Colonic mucosa (tissue), 4 donors: ENCODE measurements around the gene FBP2. TPM values are rescaled to one million over a fixed set of nuclear protein-coding genes. Genes with fewer than 3 reads are reported as not detected.
A peak's percentile ranks its signal among the peaks of the same experiment; 100 is the strongest.

Experiments used
- DNase-seq: peaks from one replicate; pipeline ENCODE4 v3.0.0-alpha.2; 2020
- H3K27ac ChIP-seq: fragments of 200-600 bp; one replicate; pipeline ENCODE4 v1.8.0; 2021
- H3K27me3 ChIP-seq: fragments of 200-600 bp; one replicate; pipeline ENCODE4 v1.8.0; 2021
- H3K36me3 ChIP-seq: fragments of 200-600 bp; one replicate; pipeline ENCODE4 v1.8.0; 2021
- H3K4me1 ChIP-seq: fragments of 200-600 bp; one replicate; pipeline ENCODE4 v1.8.0; 2021; ENCODE audit warnings: mild to moderate bottlenecking
- H3K4me3 ChIP-seq: fragments of 200-600 bp; one replicate; pipeline ENCODE4 v1.8.0; 2021
- H3K9ac ChIP-seq, 2 donors: one replicate each; pipeline ENCODE4 v1.7.0; 2013; ENCODE audit warnings: control low read depth in 2 of 2, low read depth in 2 of 2, low read length in 2 of 2
- H3K9me3 ChIP-seq: fragments of 200-600 bp; one replicate; pipeline ENCODE4 v1.8.0; 2021
- intact Hi-C: fragments of 100-400 bp; cut with DNase I; formaldehyde crosslinking; loops from one replicate; pipeline ENCODE4 v1.14.1; 2022
- total RNA-seq, 2 donors: library from RNA; stranded (reverse); fragmentation: NEBNext Ultra II Directional in 1 of 2; extraction: Animal tissue kit (Norgen Biotek cat#: 25700) in 1 of 2; gene quantifications; one replicate each; pipeline ENCODE4 v1.2.1, GENCODE V29; 2021
- TF ChIP-seq, protein P1 (sequence below): fragments of 200-600 bp; IDR thresholded peaks from one replicate; pipeline ENCODE4 v1.8.0; 2022; ENCODE audit warnings: antibody characterized with exemption, mild to moderate bottlenecking
- donor health status: healthy.
- donor health status: DM: no; HTN: no; CAD: no.
- donor health status: DM: no; HTN: no; CAD: no.

FBP2 gene
- total RNA-seq, 2 donors from 2014 or later, result not detected

DNA sequence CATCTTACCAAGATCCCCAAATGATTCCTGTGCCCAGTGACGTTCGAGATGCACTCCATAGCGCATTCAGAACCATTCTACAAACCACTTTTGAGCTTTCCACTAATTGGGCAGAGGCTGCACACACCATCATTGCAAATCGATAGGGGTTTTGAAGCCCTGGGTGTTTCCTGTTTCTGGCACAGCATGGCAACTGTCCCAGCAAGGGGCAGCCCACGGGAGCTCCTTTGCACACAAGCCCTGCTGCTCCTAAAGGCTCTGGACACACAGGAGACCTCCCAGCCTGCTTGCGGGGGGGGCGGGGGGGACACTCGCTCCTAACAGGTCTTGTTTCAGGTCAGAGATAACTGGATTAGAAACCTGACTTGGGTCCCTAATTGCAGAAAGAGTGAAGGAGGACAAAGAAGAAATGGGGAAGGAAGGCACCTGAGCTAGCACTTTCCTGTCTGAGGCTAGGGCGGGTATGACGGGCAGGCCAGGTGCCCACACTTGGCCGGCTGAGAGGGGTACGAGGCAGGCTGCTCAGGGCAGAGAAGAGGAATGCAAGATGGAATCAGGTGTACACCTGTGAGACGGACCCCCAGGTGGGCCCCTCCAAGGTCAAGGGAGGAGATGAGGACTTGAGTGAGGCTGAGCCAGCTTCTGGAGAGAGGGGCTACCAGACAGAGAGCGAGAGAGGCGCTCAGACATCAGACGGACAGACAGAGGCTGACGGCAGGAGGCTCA lies 44.9 kb upstream of the FBP2 start:
- no peaks in the 10 kb centered on the region for H3K27me3 ChIP-seq
- no peaks in the 10 kb centered on the region for H3K9me3 ChIP-seq
- no peaks in the 10 kb centered on the region for H3K36me3 ChIP-seq
- intact Hi-C loops, result no loop called here
- no peaks in the 10 kb centered on the region for H3K4me1 ChIP-seq
- H3K27ac ChIP-seq, result peak overlapping the region; percentile 55
- peak; percentile 26 for DNase-seq
- peak overlapping the region; percentile 65 to 83 for H3K9ac ChIP-seq
- TF ChIP-seq, protein P1, sequence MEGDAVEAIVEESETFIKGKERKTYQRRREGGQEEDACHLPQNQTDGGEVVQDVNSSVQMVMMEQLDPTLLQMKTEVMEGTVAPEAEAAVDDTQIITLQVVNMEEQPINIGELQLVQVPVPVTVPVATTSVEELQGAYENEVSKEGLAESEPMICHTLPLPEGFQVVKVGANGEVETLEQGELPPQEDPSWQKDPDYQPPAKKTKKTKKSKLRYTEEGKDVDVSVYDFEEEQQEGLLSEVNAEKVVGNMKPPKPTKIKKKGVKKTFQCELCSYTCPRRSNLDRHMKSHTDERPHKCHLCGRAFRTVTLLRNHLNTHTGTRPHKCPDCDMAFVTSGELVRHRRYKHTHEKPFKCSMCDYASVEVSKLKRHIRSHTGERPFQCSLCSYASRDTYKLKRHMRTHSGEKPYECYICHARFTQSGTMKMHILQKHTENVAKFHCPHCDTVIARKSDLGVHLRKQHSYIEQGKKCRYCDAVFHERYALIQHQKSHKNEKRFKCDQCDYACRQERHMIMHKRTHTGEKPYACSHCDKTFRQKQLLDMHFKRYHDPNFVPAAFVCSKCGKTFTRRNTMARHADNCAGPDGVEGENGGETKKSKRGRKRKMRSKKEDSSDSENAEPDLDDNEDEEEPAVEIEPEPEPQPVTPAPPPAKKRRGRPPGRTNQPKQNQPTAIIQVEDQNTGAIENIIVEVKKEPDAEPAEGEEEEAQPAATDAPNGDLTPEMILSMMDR, result no peak
- peak overlapping the region; percentile 77 for H3K4me3 ChIP-seq

DNA sequence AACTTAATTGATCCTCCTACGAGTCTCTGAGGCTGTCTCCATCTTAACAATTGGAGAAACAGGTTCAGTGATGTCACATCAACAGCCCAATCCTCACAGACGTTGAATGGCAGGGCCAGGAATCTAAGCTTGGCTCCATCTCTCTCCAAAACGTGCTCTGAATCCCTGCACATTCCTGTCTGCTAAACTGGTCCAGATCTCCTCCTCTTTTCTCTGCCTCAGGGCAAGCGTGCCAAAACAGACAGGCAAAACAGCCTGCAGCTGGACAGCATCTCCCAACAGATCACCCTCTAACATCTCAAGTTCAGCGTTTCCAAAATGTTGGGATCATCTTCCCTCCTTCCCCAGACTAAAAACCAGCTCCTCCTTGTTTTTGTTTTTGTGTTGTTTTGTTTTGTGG lies 39.1 kb upstream of the FBP2 start:
- intact Hi-C loops, result no loop called here
- peaks cover 3% of the 10 kb centered on the region for H3K4me1 ChIP-seq

GRCh38 chr9:94631599-94631998 lies 38.0 kb upstream of the FBP2 start:
- peak overlapping the region in 1 of 2 donors; percentile 55 for H3K9ac ChIP-seq
- no peaks in the 10 kb centered on the region for H3K9me3 ChIP-seq
- H3K27me3 ChIP-seq, result no peaks in the 10 kb centered on the region
- intact Hi-C loops, result no loop called here
- H3K4me3 ChIP-seq, result no peak overlapping the region
- DNase-seq, result no peak
- TF ChIP-seq, protein P1, result no peak
- no peak overlapping the region for H3K27ac ChIP-seq
- H3K36me3 ChIP-seq, result no peaks in the 10 kb centered on the region
- H3K4me1 ChIP-seq, result peaks cover 3% of the 10 kb centered on the region

More for the DNA sequence above, 39.1 kb upstream of the FBP2 start:
- Histone ChIP-seq H3K27ac (no peak overlapping the region), H3K36me3 (no peaks in the 10 kb centered on the region), H3K9ac (no peak overlapping the region), H3K4me3 (no peak overlapping the region), H3K27me3 (no peaks in the 10 kb centered on the region), H3K9me3 (no peaks in the 10 kb centered on the region)
- TF ChIP-seq, protein P1, result no peak
- no peak for DNase-seq

- intact Hi-C loops, result no loop called here
- TF ChIP-seq, protein P1, result no peak
- H3K4me3 ChIP-seq, result no peak overlapping the region
- no peaks in the 10 kb centered on the region for H3K9me3 ChIP-seq
- peaks cover 3% of the 10 kb centered on the region for H3K4me1 ChIP-seq
- H3K27ac ChIP-seq, result no peak overlapping the region
- H3K36me3 ChIP-seq, result no peaks in the 10 kb centered on the region
- H3K27me3 ChIP-seq, result no peaks in the 10 kb centered on the region
- DNase-seq, result peak; percentile 66
- no peak overlapping the region for H3K9ac ChIP-seq
These were observed 37.2 kb upstream of the FBP2 start for GRCh38 chr9:94630833-94631232.

DNA sequence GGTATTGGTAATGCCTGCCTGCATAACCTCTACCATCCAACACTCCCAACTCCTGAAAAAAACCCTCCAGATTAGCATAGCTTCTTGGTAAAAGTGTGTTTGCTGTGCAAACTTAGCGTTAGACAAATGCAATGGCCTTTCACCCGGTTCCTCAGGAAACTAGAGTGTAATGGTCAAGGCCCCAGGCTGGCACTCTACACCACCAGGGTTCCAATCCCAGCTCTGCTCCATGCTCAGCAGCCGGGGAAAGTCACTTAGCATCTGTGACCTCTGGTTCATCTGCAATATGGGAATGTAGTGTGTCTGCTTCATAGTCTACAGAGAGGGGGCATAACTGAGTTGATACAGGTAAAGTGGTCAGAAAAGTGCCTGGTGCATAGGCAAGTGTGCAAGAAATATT lies 36.7 kb upstream of the FBP2 start:
- no peak for DNase-seq
- Histone ChIP-seq H3K9ac (no peak overlapping the region), H3K4me3 (no peak overlapping the region), H3K4me1 (peaks cover 3% of the 10 kb centered on the region), H3K36me3 (no peaks in the 10 kb centered on the region), H3K9me3 (no peaks in the 10 kb centered on the region), H3K27me3 (no peaks in the 10 kb centered on the region), H3K27ac (no peak overlapping the region)
- intact Hi-C loops, result no loop called here
- TF ChIP-seq, protein P1, result no peak
